Measurements from ENCODE around the gene MMP21.

GRCh38 chr10:125765835-125766234 is 9.8 kb downstream of the MMP21 start:
- TF ChIP-seq, protein P1, sequence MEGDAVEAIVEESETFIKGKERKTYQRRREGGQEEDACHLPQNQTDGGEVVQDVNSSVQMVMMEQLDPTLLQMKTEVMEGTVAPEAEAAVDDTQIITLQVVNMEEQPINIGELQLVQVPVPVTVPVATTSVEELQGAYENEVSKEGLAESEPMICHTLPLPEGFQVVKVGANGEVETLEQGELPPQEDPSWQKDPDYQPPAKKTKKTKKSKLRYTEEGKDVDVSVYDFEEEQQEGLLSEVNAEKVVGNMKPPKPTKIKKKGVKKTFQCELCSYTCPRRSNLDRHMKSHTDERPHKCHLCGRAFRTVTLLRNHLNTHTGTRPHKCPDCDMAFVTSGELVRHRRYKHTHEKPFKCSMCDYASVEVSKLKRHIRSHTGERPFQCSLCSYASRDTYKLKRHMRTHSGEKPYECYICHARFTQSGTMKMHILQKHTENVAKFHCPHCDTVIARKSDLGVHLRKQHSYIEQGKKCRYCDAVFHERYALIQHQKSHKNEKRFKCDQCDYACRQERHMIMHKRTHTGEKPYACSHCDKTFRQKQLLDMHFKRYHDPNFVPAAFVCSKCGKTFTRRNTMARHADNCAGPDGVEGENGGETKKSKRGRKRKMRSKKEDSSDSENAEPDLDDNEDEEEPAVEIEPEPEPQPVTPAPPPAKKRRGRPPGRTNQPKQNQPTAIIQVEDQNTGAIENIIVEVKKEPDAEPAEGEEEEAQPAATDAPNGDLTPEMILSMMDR (IDR thresholded peaks at IDR 0.05; ENCODE audit: poor library complexity, severe bottlenecking), result no peak
- TF ChIP-seq EP300 (conservative IDR thresholded peaks at IDR 0.05; ENCODE audit: poor library complexity, severe bottlenecking) (no peak), SMC3 (conservative IDR thresholded peaks at IDR 0.05; ENCODE audit: poor library complexity) (no peak)

All from neural cell (in vitro differentiated cells).